Heart right ventricle (tissue), 16 donors: ENCODE measurements around the gene SRRT. TPM values are rescaled to one million over a fixed set of nuclear protein-coding genes. Genes with fewer than 3 reads are reported as not detected.

Experiments
- ATAC-seq, 8 donors: fragments of 200-7000 bp; cut with Tn5 transposase; one replicate each; pipeline ENCODE4 v1.9.1; 2020; ENCODE audit warnings: mild to moderate bottlenecking in 8 of 8, moderate library complexity in 8 of 8, moderate number of reproducible peaks in 1 of 8
- DNase-seq, 2 donors: peaks; one replicate each; pipeline ENCODE4 v3.0.0-alpha.2; 2020
- H3K27ac ChIP-seq, 10 donors: fragments of 200-600 bp; sonication (generic) in 2 of 10; one replicate each; pipeline versions ENCODE4 v1.5.0 to v1.8.0; 2020 to 2022; ENCODE audit warnings: mild to moderate bottlenecking in 3 of 10
- H3K27me3 ChIP-seq, 7 donors: fragments of 200-600 bp; one replicate each; pipeline ENCODE4 v1.8.0; 2021 to 2022; ENCODE audit warnings: mild to moderate bottlenecking in 2 of 7
- H3K36me3 ChIP-seq, 9 donors: fragments of 200-600 bp; sonication (generic) in 1 of 9; one replicate each; pipeline versions ENCODE4 v1.5.0 to v1.8.0; 2020 to 2022; ENCODE audit warnings: mild to moderate bottlenecking in 2 of 9
- H3K4me1 ChIP-seq, 9 donors: fragments of 200-600 bp; sonication (generic) in 1 of 9; one replicate each; pipeline versions ENCODE4 v1.5.0 to v1.8.0; 2020 to 2022; ENCODE audit warnings: mild to moderate bottlenecking in 4 of 9
- H3K4me3 ChIP-seq, 10 donors: fragments of 200-600 bp; sonication (generic) in 2 of 10; one replicate each; pipeline versions ENCODE4 v1.5.0 to v1.8.0; 2020 to 2022; ENCODE audit warnings: mild to moderate bottlenecking in 7 of 10, moderate library complexity in 2 of 10
- H3K9me3 ChIP-seq, 11 donors: fragments of 200-600 bp in 10 of 11; sonication (generic) in 2 of 11; one replicate each; pipeline versions ENCODE4 v1.5.0 to v1.8.0; 2013 to 2022; ENCODE audit warnings: mild to moderate bottlenecking in 2 of 11, control low read depth in 1 of 11, moderate library complexity in 1 of 11
- CTCF ChIP-seq, 9 donors: fragments of 200-600 bp; sonication (generic) in 2 of 9; IDR thresholded peaks; one replicate each; pipeline versions ENCODE4 v1.5.0 to v1.8.0; 2021 to 2022; ENCODE audit warnings: antibody characterized with exemption in 9 of 9, mild to moderate bottlenecking in 5 of 9, moderate library complexity in 1 of 9
- WGBS, 2 donors: extraction: QIAGEN DNeasy Blood & Tissue Kit; methylation state at CpG; one replicate each; pipeline ENCODE4 v1.1.7; 2013; ENCODE audit warnings: inconsistent platforms in 1 of 2; 5-methylcytosine and 5-hydroxymethylcytosine counted together
- intact Hi-C, 10 donors: fragments of 100-400 bp; cut with DNase I; formaldehyde crosslinking; loops; one replicate each; pipeline versions ENCODE4 v1.11.1 to v1.14.2; 2022
- polyA plus RNA-seq, 2 donors: library from polyadenylated mRNA; stranded (reverse); fragments of 200-250 nt; gene quantifications; one replicate each; pipeline ENCODE4 v1.2.3, GENCODE V29; 2013
- total RNA-seq, 10 donors: library from RNA; stranded (reverse); fragmentation: NEBNext Ultra II Directional in 3 of 10; extraction: Animal tissue kit (Norgen Biotek cat#: 25700) in 3 of 10; gene quantifications; one replicate each; pipeline versions ENCODE4 v1.2.1 to v1.2.4, GENCODE V29; 2021 to 2023
- donor health status: Arrhythmogenic right ventricular cardiomyopathy.
- donor health status: ischemic (EF 13 %, LVEDD 7.1; RV severe dilation, severe dysfunction).
- donor health status: healthy with polysubstance abuse.
- donor health status: DM: no; HTN: yes; CAD: no.
- donor health status: DM: no; HTN: no; CAD: no.
- donor health status: ischemic (EF 25% LVEDD 6.9; RV normal size, moderate dysfunction).
- donor health status: ischemic (EF 25% LVEDD 5.7; RV mildly dilated, moderate dysfunction).
- donor health status: healthy.
- donor health status: DM: yes; HTN: yes; CAD: no.
- donor health status: Ischemic cardiomyopathy.
- donor health status: ischemic (EF 35%, LVEDD 5.7; RV mildly dilated, moderate dysfunction).
- donor health status: nonischemic (EF 11% LVEDD 7.7; RV severe dilation, severe dysfunction).
- donor health status: DM: yes; HTN: yes; CAD: no.
- donor health status: PGD.
- donor health status: ischemic (EF 29% LVEDD 5.4; RV normal size, mild dysfunction).
- donor health status: nonischemic (EF 23%, LVEDD 6.1; RV moderate dilation, normal function).

SRRT gene
- total and polyA plus RNA-seq, 12 donors, result 38.4 to 69.5 (median 49.6) TPM

- Histone ChIP-seq H3K4me1 (peaks cover 7 to 50% (median 26%) of the 10 kb centered on the region in 9 donors), H3K9me3 (no peaks in the 10 kb centered on the region), H3K27ac (peak overlapping the region; percentile 85 to 99 (median 96)), H3K4me3 (peak overlapping the region in 7 of 10 donors; percentile 80 to 99 (median 92)), H3K27me3 (no peaks in the 10 kb centered on the region), H3K36me3 (peaks cover 0 to 57% (median under 1%) of the 10 kb centered on the region in 9 donors)
- WGBS, 2 donors, result 70 to 75% methylated on average over 46 of the region's 46 CpGs
- ATAC-seq, result peak; percentile 6 to 47 (median 19)
- intact Hi-C loops, result loop anchor here in 1 of 10 donors (10.0 kb wide), 1 partner anchor 391 kb away; the partner anchor contains the start of gene TSC22D4
- DNase-seq, result peak; percentile 64 to 83
- TF ChIP-seq CTCF (IDR thresholded peaks at IDR 0.05), result no peak
These were observed 8.8 kb upstream of the SRRT start for GRCh38 chr7:100865938-100866728.

- no peak for TF ChIP-seq CTCF (IDR thresholded peaks at IDR 0.05)
- no peak for DNase-seq
- intact Hi-C loops, result loop anchor here in 1 of 10 donors (10.0 kb wide), 1 partner anchor 392 kb away; the partner anchor contains the start of gene TSC22D4
- H3K4me1 ChIP-seq, result peaks cover 7 to 50% (median 26%) of the 10 kb centered on the region in 9 donors
- H3K27ac ChIP-seq, result peak overlapping the region; percentile 85 to 99 (median 96)
- peak in 3 of 8 donors; percentile 2 for ATAC-seq
- WGBS, 2 donors, result 62 to 63% methylated on average over 5 of the region's 5 CpGs
- peaks cover 0 to 57% (median 6%) of the 10 kb centered on the region in 9 donors for H3K36me3 ChIP-seq
- H3K9me3 ChIP-seq, result no peaks in the 10 kb centered on the region
- H3K27me3 ChIP-seq, result no peaks in the 10 kb centered on the region
- H3K4me3 ChIP-seq, result peak overlapping the region in 9 of 10 donors; percentile 80 to 99 (median 92)
These were observed 8.2 kb upstream of the SRRT start for GRCh38 chr7:100866729-100867039.

- Histone ChIP-seq H3K4me3 (peak within 1 kb of the TSS; percentile 74 to 99 (median 92)), H3K36me3 (peaks cover 0 to 57% (median 11%) of the 10 kb centered on the region in 9 donors), H3K27me3 (no peaks in the 10 kb centered on the region), H3K9me3 (no peaks in the 10 kb centered on the region), H3K4me1 (peaks cover 7 to 50% (median 26%) of the 10 kb centered on the region in 9 donors), H3K27ac (peak within 1 kb of the TSS; percentile 85 to 99 (median 96))
- ATAC-seq, result peak; percentile 66 to 84 (median 78)
- TF ChIP-seq CTCF (IDR thresholded peaks at IDR 0.05), result no peak
- DNase-seq, result peak; percentile 86 to 93
- 2% methylated on average over 41 to 42 of the region's 42 CpGs for whole genome bisulfite sequencing, 2 donors
- intact Hi-C loops, result loop anchor here in 1 of 10 donors (10.0 kb wide), 1 partner anchor 392 kb away; the partner anchor contains the start of gene TSC22D4
These were observed 7.7 kb upstream of the SRRT start, which contains the start of gene TRIP6 for GRCh38 chr7:100867040-100867775. Gene TRIP6 (plus strand): TSS chr7:100867387. CDS start chr7:100867498, 111 bp downstream.
